NCI-H460 (cell line): ENCODE data around the gene GDF15. TPM values are rescaled to one million over a fixed set of nuclear protein-coding genes. Genes with fewer than 3 reads are reported as not detected.
"Not testable (repeated sequence)": the region's sequence is repeated elsewhere in the genome, so short reads cannot be mapped to it uniquely, and the experiment has no call there.

Experiments
- DNase-seq: peaks from one replicate; pipeline ENCODE4 v3.0.0-alpha.2; 2016; ENCODE audit warnings: low read depth; ENCODE audit errors: extremely low read depth
- total RNA-seq: library from RNA; depleted of rRNA; stranded (reverse); fragments of >200 nt; shearing (Covaris generic); gene quantifications from 2 replicates; pipeline ENCODE4 v1.2.3, GENCODE V29; 2014

The GDF15 gene
- total RNA-seq, 1 experiment from 2014 or later: 281 TPM

GRCh38 chr19:18362934-18363542 lies 22.9 kb upstream of the GDF15 start:
- no peak for DNase-seq

GRCh38 chr19:18363787-18364186 lies 22.2 kb upstream of the GDF15 start:
- DNase-seq: no peak

GRCh38 chr19:18364277-18364825 lies 21.6 kb upstream of the GDF15 start:
- DNase-seq: not testable (repeated sequence)

DNA sequence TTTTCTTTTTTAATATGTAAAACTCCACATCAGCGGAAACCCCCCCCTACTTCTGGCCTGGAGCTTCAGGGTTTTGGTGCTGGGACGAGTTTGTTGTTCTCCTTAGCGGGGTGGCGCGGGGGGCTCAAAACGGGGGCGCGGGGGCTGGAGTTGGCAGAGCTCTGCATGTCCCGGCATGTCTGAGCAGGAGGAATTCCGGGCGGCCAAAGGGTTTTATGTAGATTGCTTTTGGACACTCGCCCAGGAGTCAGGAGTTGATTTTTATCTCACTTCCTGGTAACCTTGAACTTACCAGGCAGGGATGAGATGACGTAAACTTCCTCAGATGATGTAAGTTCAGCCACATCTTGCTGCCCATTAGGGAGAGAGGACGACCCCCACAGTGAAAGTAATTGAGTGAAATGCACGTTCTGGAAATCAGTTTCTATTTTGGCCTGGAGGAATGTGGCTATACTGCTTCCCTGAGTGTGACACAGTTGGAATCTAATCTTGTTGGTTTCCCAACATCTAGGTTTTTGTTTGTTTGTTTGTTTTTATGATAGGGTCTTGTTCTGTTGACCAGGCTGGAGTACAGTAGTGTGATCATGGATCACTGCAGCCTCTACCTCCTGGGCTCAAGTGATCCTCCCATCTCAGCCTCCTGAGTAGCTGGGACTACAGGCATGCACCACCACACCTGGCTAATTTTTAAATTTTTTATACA lies 21.0 kb upstream of the GDF15 start:
- peak; percentile 88 for DNase-seq

- no peak for DNase-seq
Measured at GRCh38 chr19:18366021-18366435, 19.9 kb upstream of the GDF15 start.

- no peak for DNase-seq
Measured at GRCh38 chr19:18368504-18369222, 17.3 kb upstream of the GDF15 start.

GRCh38 chr19:18373407-18373891 lies 12.5 kb upstream of the GDF15 start:
- no peak for DNase-seq

DNA sequence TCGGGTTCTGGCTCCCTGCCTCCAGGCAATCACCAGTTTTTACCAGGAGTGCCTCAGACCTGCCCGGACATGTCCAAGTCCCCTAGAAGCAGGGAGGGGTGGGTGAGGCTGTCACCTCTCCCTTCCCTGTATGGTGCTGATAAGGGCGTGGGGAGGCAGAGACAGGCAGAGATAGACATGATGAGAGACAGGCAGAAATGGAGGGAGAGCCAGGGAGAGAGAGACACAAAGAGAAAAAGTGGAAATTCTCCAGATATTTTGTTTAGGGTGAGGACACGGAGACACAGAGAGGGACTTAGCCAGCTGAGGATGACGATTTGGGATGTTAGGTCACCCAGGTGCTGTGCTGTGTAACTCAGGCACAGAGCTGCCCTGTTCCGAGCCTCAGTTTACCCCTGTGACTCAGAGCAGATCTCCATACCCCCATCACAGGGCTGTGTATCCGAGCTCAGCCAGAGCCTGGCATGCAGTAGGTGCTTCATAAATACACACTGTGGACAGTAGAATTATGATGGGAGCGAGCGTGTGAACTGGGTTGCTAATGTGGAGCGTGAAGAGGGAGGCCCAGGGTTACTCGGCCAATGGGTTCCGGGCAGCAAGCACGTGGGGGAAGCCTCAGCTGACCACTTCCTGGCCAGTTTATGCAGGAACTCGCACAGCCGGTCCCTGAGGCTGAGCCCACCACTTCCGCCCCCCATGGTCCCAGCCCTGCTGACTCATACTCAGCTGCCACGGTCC lies 11.9 kb upstream of the GDF15 start:
- DNase-seq: peak; percentile 74

DNA sequence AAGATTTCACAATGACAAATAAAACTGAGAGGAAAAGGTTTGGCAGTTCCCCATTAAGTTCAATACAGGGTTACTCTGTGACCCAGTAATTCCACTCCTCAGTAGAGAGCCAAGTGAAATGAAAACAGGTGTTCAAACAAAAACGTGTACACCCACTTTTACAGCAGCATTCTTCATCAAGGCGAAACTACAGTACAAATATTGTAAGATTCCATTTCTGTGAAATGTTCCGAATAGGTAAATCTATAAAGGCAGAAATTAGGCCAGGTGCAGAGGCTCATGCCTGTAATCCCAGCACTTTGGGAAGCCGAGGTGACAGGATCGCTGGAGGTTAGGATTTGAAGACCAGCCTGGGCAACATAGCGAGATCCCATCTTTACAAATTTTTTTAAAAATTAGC lies 8.9 kb upstream of the GDF15 start:
- no peak for DNase-seq

- no peak for DNase-seq
Measured at GRCh38 chr19:18379803-18380747, 5.9 kb upstream of the GDF15 start.

DNA sequence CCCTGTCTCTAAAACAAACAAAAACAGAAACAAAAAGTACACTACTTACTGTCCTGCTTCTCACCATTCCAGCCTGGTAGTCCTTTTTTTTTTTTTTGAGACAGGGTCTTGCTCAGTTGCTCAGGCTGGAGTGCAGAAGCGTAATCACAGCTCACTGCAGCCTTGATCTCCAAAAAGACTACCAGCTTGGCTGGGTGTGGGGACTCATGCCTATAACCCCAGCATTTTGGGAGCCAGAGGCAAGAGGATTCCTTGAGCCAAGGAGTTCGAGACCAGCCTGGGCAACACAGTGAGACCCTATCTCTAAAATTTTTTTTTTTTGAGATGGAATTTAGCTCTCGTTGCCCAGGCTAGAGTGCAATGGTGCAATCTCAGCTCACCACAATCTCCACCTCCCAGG lies 5.1 kb upstream of the GDF15 start:
- no peak for DNase-seq

GRCh38 chr19:18383622-18384021 lies 2.3 kb upstream of the GDF15 start:
- not testable (repeated sequence) for DNase-seq

DNA sequence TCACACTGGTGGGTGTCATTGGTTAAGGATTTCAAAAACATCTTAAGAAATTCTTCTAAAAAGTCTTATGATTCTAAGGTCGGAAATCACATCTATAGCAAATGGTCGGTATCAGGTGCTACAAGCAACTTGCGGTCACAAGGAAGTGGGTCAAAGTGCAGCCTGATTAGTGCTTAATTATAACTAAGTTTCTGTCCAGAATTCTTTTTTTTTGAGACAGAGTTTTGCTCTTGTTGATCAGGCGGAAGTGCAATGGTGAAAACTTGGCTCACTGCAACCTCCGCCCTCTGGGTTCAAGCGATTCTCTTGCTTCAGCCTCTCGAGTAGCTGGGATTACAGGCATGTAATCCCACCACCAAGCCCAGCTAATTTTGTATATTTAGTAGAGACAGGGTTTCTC lies 1.2 kb upstream of the GDF15 start:
- DNase-seq: no peak

- no peak for DNase-seq
Measured at GRCh38 chr19:18385359-18385674, 641 bp upstream of the GDF15 start.

- peak; percentile 80 for DNase-seq
Measured at GRCh38 chr19:18386543-18387271, 749 bp downstream of the GDF15 start.

- peak; percentile 55 for DNase-seq
Measured at GRCh38 chr19:18388100-18388959, 2.4 kb downstream of the GDF15 start.

DNA sequence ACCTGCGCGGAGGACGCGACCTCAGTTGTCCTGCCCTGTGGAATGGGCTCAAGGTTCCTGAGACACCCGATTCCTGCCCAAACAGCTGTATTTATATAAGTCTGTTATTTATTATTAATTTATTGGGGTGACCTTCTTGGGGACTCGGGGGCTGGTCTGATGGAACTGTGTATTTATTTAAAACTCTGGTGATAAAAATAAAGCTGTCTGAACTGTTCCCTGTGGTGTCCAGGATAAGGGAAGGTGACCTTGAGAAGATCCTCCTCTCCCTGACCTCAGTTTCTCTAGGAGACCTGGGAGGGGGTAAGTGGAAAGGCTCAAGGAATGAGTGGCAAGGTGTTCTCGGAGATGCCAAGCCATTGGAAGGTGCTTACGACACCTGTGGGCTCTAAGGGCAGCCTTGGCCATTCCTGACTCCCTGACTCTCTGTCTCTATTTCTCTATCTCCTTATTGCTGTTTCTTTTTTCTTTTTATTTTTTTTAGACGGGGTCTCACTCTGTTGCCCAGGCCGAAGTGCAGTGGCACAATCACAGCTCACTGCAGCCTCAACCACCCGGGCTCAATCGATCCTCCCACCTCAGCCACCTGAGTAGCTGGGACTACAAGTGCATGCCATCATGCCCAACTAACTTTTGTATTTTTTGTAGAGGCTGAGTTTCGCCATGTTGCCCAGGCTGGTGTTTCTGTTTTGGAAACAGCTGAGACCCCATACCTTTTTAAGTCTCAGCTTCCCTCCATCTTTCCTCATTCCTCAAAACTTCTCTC lies 3.2 kb downstream of the GDF15 start:
- DNase-seq: no peak
